OCI-LY7 (cell line): ENCODE results near the gene GAB1.

Experiments
- CTCF ChIP-seq: fragments of 200-600 bp; sonication (generic); conservative IDR thresholded peaks from 2 replicates; pipeline ENCODE4 v1.5.1; 2014; ENCODE audit warnings: mild to moderate bottlenecking, antibody characterized with exemption, low read length, moderate library complexity, mixed read lengths
- EZH2phosphoT487 ChIP-seq: fragments of 200-600 bp; sonication (generic); IDR thresholded peaks from 2 replicates; pipeline ENCODE4 v1.6.1; 2018; ENCODE audit warnings: low read depth, borderline replicate concordance, mild to moderate bottlenecking, mixed run types, antibody characterized with exemption, low read length, moderate library complexity, mixed read lengths

- TF ChIP-seq CTCF (no peak), EZH2phosphoT487 (no peak)
Observed at GRCh38 chr4:143364063-143364462, 27.4 kb downstream of the GAB1 start.
